Esophagus muscularis mucosa (tissue), 3 donors: Measurements from ENCODE around the gene GNL3.

Experiments used
- CTCF ChIP-seq, 3 experiments: fragments of 200-600 bp in 2 of 3; fragments of 450-650 bp in 1 of 3; sonication (generic) in 2 of 3; IDR thresholded peaks; one replicate each; pipeline ENCODE4 v1.5.1; 2017 to 2019; ENCODE audit warnings: antibody characterized with exemption in 3 of 3, mild to moderate bottlenecking in 2 of 3, moderate library complexity in 1 of 3
- POLR2A ChIP-seq: fragments of 450-650 bp; IDR thresholded peaks from one replicate; pipeline ENCODE4 v1.6.1; 2017; ENCODE audit warnings: antibody characterized with exemption, moderate library complexity, mild to moderate bottlenecking, low read depth
- POLR2AphosphoS5 ChIP-seq, 2 donors: sonication (generic); formaldehyde crosslinking; IDR thresholded peaks; one replicate each; pipeline ENCODE4 v1.6.1; 2017; ENCODE audit warnings: antibody characterized with exemption in 2 of 2

DNA sequence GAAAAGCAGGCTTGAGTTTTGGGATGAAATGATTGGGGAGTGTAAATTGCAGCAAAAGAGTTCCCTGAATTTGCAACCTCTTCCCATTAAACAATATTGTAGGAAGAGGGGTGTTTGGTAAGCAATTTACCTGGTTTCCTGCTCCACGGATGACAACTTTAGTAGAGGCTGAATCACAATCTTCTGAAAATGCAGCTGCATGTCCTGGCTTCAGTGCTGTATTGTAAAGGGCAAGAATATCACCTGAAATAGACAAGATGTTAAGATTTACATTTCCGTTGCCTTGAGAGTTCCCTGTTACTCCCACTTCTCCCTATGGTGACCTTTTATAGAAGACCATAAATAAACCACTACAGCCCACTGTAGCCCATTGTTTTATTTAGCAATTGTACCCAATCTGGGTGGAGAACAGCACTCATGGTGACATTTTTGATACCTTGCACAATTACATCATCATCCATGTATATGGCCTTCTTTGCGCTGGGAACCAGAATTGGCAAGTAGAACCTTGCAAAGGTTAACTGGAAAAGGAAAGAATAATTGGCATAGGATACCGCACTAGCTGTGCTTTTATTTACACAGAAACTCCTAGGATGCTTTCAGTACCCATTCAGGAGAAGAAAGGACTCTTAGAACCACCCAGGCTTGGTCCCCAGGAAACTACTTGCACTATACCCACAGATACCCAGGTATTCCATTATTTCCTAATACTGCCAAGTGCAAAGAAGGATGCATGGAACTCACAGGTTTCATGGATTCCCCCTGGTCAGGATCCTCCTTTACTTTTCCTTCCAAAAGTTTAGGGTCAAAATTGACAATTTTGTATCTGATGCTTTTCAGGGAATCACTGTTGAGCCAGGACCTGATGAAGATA lies 10.2 kb downstream of the GNL3 start:
- TF ChIP-seq CTCF (IDR thresholded peaks at IDR 0.05) = no peak
- TF ChIP-seq POLR2A = no peak
- TF ChIP-seq POLR2AphosphoS5 (IDR thresholded peaks at IDR 0.05) = no peak
